HEK293T (cell line): ENCODE results near the gene CSNK1D.

ENCODE experiments used
- BHLHE40 ChIP-seq: fragments of 450-650 bp; IDR thresholded peaks from 2 replicates; pipeline ENCODE4 v1.6.1; 2016; ENCODE audit warnings: mild to moderate bottlenecking, moderate library complexity, borderline replicate concordance
- CTBP1 ChIP-seq: fragments of 450-650 bp; IDR thresholded peaks from 2 replicates; pipeline ENCODE4 v1.6.1; 2016; ENCODE audit warnings: borderline replicate concordance
- FOXK2 ChIP-seq: fragments of 450-650 bp; IDR thresholded peaks from 2 replicates; pipeline ENCODE4 v1.6.1; 2016; ENCODE audit warnings: mild to moderate bottlenecking
- FOXM1 ChIP-seq: fragments of 450-650 bp; IDR thresholded peaks from 2 replicates; pipeline ENCODE4 v1.6.1; 2017; ENCODE audit warnings: mild to moderate bottlenecking, borderline replicate concordance
- HDGF ChIP-seq: fragments of 450-650 bp; IDR thresholded peaks from 2 replicates; pipeline ENCODE4 v1.6.1; 2017; ENCODE audit warnings: antibody characterized with exemption, borderline replicate concordance
- NFRKB ChIP-seq: fragments of 450-650 bp; IDR thresholded peaks from 2 replicates; pipeline ENCODE4 v1.6.1; 2016; ENCODE audit warnings: mild to moderate bottlenecking, moderate library complexity
- SP1 ChIP-seq: fragments of 450-650 bp; IDR thresholded peaks from 2 replicates; pipeline ENCODE4 v1.6.1; 2017
- SUZ12 ChIP-seq: fragments of 450-650 bp; IDR thresholded peaks from 2 replicates; pipeline ENCODE4 v1.6.1; 2016; ENCODE audit warnings: mild to moderate bottlenecking
- TARDBP ChIP-seq: fragments of 450-650 bp; IDR thresholded peaks from 2 replicates; pipeline ENCODE4 v1.6.1; 2016
- ZNF384 ChIP-seq: fragments of 450-650 bp; IDR thresholded peaks from 2 replicates; pipeline ENCODE4 v1.6.1; 2016

GRCh38 chr17:82267575-82268379, 5.7 kb downstream of the CSNK1D start:
- TF ChIP-seq ZNF384: no peak
- no peak for TF ChIP-seq SP1
- no peak for TF ChIP-seq NFRKB
- no peak for TF ChIP-seq FOXM1
- no peak for TF ChIP-seq HDGF
- TF ChIP-seq SUZ12: no peak
- no peak for TF ChIP-seq BHLHE40
- no peak for TF ChIP-seq FOXK2
- no peak for TF ChIP-seq CTBP1
- TF ChIP-seq TARDBP: no peak
